GM18861 (cell line): ENCODE data around the gene METAP1.
"Not testable (repeated sequence)": the region's sequence is repeated elsewhere in the genome, so short reads cannot be mapped to it uniquely, and the experiment has no call there.

Experiments
- ATAC-seq: cut with Tn5 transposase; IDR thresholded peaks from one replicate; pipeline ENCODE4 v1.9.1; 2021; ENCODE audit not compliant: unreplicated experiment

Gene METAP1

GRCh38 chr4:99090481-99091215 lies 95.1 kb downstream of the METAP1 start:
- no peak for ATAC-seq

DNA sequence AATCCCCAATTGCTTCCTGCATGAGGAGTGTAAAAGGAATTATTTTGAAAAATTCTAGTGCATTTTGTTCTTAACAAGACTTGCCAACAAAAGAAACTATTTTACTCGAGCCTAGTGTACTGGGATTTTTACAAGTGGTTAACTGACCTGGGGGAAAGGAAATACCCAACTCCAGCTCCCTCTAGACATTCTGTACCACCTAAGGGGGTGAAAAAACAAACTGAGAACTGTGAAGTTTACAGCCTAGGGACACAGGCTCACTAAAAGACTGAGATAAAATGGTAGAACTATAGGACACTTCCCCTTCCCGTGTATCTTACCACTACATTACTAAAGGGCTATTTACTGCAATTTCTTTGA lies 95.7 kb downstream of the METAP1 start:
- ATAC-seq, result no peak

DNA sequence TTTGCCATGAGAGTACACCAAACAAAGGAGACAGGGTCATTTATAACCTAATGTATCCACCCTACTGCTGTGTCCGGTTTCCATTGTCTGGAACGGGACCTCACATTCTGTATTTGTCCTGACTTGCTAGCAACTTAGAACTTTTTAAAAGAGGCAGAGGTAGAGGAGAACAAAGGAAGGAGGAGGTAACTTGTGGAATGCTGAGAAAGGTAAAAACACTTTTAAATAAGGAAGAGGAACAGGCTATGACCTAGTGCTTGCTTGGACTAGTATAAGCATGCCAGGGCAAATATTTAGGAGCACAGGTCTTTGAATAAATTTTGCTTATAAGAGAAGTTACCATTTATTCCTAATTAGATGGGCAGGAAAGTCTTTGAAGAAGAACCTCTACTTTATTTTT lies 96.3 kb downstream of the METAP1 start:
- not testable (repeated sequence) for ATAC-seq

- no peak for ATAC-seq
Observed at GRCh38 chr4:99099311-99099710, 103.8 kb downstream of the METAP1 start.

DNA sequence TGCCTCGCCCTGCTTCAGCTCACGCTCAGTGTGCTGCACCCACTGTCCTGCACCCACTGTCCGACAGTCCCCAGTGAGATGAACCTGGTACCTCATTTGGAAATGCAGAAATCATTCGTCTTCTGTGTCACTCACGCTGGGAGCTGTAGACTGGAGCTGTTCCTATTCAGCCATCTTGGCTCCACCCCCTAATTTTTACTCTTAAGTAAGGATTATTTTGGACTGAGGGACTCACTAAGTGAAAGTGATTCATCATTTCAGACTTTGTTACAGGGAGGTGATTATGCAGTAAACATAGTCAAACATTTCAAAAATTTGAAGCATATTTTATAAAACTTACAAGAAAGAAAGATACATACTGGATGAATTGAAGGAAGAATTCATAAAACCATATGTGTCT lies 104.3 kb downstream of the METAP1 start:
- ATAC-seq, result not testable (repeated sequence)

DNA sequence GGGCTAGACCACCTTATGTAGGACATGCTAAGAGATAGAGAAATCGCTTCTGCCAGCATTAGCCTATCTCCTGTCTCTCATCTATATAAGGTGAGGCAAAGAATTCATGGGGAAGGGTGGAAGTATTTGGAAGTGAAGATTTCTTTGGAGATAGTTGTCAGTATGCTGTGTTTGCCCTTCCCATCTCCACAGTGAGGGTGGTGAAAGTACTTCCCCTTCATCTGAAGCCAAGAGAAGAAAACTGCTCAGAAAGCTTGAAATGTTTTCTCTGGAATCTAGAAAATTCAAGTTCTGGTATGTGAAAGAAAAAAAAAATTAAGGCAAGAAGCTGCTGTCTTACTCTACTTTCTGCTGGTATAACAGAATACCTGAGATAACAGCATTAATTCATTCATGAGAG lies 105.4 kb downstream of the METAP1 start:
- no peak for ATAC-seq

- no peak for ATAC-seq
Observed at GRCh38 chr4:99102634-99103033, 107.1 kb downstream of the METAP1 start.

- no peak for ATAC-seq
Observed at GRCh38 chr4:99103166-99103565, 107.6 kb downstream of the METAP1 start.

DNA sequence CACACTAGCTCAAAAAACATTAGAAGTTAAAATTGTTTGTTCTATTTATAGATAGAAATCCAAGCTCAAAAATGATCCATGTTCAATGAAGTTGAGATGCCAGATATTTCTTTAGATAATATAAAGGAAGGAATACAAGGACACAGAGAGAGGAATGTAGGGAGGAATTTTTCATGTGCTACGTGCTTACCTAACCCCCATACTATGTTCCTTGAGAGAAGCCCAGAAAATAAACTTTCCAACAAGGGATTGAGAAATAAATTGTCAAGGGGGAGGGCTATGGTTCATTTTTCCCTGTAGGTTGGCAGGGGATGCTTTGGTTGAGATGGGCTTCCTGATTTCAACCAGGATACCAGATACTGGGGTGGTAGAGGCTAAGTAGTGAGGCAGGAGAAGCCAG lies 108.6 kb downstream of the METAP1 start:
- ATAC-seq, result no peak

GRCh38 chr4:99109286-99109685 lies 113.8 kb downstream of the METAP1 start:
- ATAC-seq, result not testable (repeated sequence)
